Effector memory CD4-positive, alpha-beta T cell (primary cell): Measurements from ENCODE around the gene TXNDC2.

Source experiments
- DNase-seq, 3 donors: peaks; one replicate each; pipeline ENCODE4 v3.0.0-alpha.2; 2020
- H3K27ac ChIP-seq: 2 replicates; pipeline ENCODE4 v1.7.0; 2013; ENCODE audit warnings: mild to moderate bottlenecking, low read length, moderate library complexity; ENCODE audit not compliant: insufficient read depth, poor library complexity, severe bottlenecking
- H3K27me3 ChIP-seq: replicated peaks from 2 replicates; pipeline ENCODE4 v1.7.0; 2013; ENCODE audit warnings: mild to moderate bottlenecking, low read length; ENCODE audit not compliant: insufficient read depth, control insufficient read depth, poor library complexity, severe bottlenecking
- H3K36me3 ChIP-seq: 2 replicates; pipeline ENCODE4 v1.7.0; 2013; ENCODE audit warnings: mild to moderate bottlenecking, low read length, moderate library complexity; ENCODE audit not compliant: control insufficient read depth, insufficient read depth
- H3K4me1 ChIP-seq: 2 replicates; pipeline ENCODE4 v1.7.0; 2013; ENCODE audit warnings: low read length, mild to moderate bottlenecking; ENCODE audit not compliant: control insufficient read depth, insufficient read depth, poor library complexity, severe bottlenecking
- H3K4me3 ChIP-seq: 2 replicates; pipeline ENCODE4 v1.7.0; 2013; ENCODE audit warnings: low read length, low read depth, mild to moderate bottlenecking; ENCODE audit not compliant: insufficient read depth, poor library complexity, severe bottlenecking
- H3K9me3 ChIP-seq: 2 replicates; pipeline ENCODE4 v1.7.0; 2013; ENCODE audit warnings: mild to moderate bottlenecking, low read length, moderate library complexity; ENCODE audit not compliant: control insufficient read depth

Gene TXNDC2

DNA sequence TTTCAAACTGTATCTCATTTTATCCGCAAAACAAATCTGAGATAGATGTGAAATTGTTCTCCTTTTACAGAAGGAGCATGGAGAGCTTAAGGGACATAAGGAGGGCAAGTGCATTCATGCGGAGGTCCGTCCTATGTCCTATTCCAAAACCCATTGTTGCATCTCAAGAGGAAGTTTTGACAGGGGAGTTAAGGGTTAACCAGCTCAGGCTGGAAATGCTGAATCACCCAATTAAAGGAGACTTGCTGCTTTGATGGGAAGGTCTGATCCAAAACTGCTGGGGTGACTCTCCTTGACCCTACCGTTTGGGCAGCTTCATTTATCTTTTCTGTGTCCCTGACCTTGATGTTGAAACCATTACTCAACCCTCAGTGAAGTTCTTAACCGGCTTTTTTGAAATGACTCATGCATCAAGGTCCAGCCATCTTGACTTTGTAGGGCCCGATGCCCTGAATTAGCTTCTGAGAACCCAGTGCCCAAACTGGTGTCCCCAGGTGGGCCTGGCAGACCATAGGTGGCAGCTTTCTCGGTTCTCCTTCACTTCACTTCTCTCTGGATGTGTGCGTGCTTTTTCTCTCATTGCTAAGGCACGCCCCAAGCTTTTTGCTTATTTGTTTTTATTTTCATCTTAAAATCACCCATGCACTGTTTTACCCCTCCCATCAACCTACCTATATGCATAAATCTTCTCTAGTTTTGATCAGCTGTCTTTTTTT is 15.9 kb upstream of the TXNDC2 start:
- no peak overlapping the region for H3K27ac ChIP-seq
- DNase-seq: no peak

DNA sequence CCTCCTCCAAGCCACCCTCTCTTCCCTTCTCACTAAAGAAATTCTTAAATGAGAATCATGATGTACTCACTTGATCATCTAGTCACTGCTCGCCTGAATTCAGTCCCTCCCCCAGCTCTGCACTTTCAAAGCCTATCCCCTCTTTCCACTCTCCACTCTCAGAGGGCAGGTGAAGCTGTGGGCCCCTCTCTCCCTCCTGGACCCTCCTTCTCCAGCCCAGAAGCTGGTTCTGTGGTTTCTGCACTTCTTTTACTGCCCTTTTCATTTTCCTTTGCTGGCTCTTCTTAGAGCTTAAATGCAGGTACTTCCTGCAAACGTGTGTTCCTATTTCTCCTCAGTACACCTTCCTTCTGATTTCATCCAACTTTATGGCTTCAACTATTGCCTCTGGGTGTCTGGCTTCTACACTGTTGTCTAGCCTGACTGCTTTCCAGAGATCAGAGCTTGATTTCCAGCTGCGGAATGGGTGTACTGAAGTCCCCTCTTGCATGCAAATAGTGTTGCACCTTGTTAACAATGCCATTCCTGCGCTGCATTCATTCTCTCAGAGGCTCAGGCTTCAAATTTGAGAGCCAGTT is 15.3 kb upstream of the TXNDC2 start:
- DNase-seq: no peak
- H3K27me3 ChIP-seq: no peaks in the 10 kb centered on the region
- no peaks in the 10 kb centered on the region for H3K9me3 ChIP-seq
- H3K36me3 ChIP-seq: no peaks in the 10 kb centered on the region
- H3K27ac ChIP-seq: no peak overlapping the region
- no peaks in the 10 kb centered on the region for H3K4me1 ChIP-seq
- H3K4me3 ChIP-seq: no peak overlapping the region

More for the DNA sequence above, 15.9 kb upstream of the TXNDC2 start:
- no peak overlapping the region for H3K4me3 ChIP-seq
- no peaks in the 10 kb centered on the region for H3K9me3 ChIP-seq
- no peaks in the 10 kb centered on the region for H3K27me3 ChIP-seq
- H3K36me3 ChIP-seq: no peaks in the 10 kb centered on the region
- no peaks in the 10 kb centered on the region for H3K4me1 ChIP-seq

DNA sequence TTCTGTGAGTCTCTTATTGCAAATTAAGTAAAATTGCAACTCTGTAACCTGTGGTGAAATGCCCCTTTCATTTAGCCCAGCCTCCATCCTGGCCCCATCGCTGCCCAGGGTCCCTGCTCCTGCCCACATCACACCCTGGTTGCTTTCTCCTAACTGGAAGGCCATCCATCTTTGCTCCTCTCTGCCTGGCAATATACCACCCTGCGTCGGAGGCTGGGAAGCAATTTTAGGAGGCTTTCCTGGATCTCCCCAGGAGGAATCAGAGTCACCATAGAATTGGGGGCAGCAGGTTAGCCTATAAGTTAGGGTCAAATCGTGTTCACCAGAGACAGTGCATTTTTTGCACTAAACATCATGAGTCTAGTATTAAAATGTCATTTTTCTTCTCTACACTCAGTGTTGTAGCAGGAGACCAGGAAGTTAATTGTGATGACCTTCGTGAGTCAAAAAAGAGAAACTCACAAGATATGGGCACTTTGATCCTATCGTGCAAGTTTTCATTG is 14.5 kb upstream of the TXNDC2 start:
- Histone ChIP-seq H3K27me3 (no peaks in the 10 kb centered on the region), H3K9me3 (no peaks in the 10 kb centered on the region), H3K4me1 (no peaks in the 10 kb centered on the region), H3K4me3 (no peak overlapping the region), H3K36me3 (no peaks in the 10 kb centered on the region), H3K27ac (no peak overlapping the region)
- DNase-seq: no peak

DNA sequence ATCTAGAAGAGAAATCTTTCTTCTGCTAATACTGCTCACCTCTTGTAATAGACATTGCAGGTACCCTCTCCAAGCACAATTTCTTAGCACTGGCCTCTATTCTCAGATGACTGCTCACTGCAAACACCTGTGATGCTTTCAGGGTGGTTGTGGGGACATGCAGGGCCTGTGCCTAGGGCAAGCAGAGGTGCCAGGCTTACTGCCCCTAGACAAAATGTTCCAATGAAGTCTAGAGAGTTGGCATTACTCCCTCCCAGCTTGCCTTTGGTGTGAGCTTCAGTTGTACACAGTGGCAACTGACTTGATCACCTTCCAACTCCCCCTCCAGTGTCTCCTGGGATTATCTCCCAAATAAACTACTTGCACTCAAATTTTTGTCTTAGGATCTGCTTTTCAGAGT is 12.9 kb upstream of the TXNDC2 start:
- Histone ChIP-seq H3K9me3 (no peaks in the 10 kb centered on the region), H3K4me1 (no peaks in the 10 kb centered on the region), H3K36me3 (no peaks in the 10 kb centered on the region), H3K27me3 (no peaks in the 10 kb centered on the region), H3K4me3 (no peak overlapping the region), H3K27ac (no peak overlapping the region)
- DNase-seq: no peak

DNA sequence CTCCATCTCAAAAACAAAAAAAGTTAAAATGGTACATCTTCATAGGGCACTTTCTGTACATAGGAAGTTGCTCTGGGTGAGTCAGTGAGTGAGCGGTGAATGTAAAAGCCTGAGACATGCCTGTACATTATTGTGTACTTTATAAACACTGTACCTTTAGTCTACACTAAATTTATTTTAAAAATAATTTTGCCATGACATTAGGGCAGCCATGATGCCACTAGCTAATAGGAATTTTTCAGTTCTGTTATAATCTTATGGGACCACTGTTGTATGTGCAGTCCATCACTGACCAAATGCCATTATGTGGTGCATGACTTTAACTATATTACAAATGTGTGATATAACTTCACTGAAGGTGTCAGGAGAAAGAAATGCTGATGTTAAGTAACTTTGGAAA is 11.0 kb upstream of the TXNDC2 start:
- H3K9me3 ChIP-seq: no peaks in the 10 kb centered on the region
- H3K27me3 ChIP-seq: no peaks in the 10 kb centered on the region
- no peaks in the 10 kb centered on the region for H3K36me3 ChIP-seq
- no peak overlapping the region for H3K4me3 ChIP-seq
- no peak overlapping the region for H3K27ac ChIP-seq
- no peak for DNase-seq
- H3K4me1 ChIP-seq: no peaks in the 10 kb centered on the region

DNA sequence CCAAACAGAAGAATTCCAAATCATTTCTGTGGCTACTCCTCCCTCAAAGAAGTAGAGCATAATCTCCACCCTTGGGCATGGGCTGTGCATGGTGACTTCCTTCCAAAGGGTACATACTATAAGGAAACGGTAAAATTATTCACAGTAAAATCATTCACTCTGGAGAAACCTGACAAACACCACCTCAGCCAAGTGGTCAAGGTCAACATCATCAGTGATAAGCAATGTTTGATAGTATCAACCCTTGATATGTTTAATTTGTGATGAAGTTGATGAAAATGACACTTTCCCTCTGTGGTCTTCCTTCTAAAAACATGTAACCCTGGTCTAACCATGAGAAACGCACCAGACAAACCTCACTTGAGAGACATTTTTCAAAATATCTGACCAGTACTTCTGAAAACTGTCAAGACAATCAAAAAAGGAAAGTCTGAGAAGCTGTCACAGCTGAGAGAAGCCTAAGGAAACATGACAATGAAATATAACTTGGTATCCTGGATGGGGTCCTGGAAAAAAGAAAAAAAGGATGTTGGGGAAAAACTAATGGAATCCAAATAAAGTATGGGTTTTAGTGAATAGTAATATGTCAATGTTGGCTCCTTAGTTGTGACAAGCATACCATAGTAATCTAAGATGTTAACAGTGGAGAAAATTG is 9.4 kb upstream of the TXNDC2 start:
- Histone ChIP-seq H3K4me3 (no peak overlapping the region), H3K27ac (no peak overlapping the region)
- no peak for DNase-seq

DNA sequence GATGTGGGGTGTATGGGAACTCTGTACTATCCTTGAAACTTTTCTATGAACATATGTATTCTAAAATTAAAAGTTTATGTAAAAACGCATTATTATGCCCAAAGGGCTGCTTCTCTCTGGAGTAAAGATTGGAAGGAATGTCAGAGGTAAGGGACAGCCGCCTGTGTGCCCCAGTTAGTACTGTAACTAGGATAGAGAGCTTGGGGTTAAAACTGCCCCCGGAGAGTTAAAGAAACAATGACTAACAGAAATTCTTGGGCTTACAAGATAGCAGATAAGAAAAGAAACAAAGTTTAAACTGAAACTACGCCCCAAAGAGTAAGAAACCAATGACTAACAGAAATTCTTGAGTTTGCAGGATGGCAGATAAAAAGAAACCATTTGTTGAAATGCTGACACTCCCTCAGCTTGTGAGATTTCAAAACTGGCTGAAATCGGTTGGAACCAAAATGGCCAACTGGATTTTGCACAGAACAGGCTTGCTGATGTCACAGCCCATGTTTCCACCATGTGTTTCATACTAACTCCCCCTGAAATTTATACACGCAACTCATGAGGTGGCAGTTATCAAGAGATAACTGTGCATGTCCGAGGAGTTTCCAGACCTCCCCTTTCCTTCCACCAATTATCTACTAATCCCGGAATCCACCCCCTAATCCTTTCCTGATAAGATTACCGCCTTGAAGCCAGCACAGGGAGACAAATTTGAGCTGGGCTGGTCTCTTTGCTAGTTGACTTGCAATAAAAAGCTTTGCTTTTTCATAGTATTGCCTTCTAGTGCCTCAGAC is 8.7 kb upstream of the TXNDC2 start:
- no peak for DNase-seq

More for the DNA sequence above, 9.4 kb upstream of the TXNDC2 start:
- no peaks in the 10 kb centered on the region for H3K36me3 ChIP-seq
- no peaks in the 10 kb centered on the region for H3K9me3 ChIP-seq
- no peaks in the 10 kb centered on the region for H3K27me3 ChIP-seq
- H3K4me1 ChIP-seq: no peaks in the 10 kb centered on the region

DNA sequence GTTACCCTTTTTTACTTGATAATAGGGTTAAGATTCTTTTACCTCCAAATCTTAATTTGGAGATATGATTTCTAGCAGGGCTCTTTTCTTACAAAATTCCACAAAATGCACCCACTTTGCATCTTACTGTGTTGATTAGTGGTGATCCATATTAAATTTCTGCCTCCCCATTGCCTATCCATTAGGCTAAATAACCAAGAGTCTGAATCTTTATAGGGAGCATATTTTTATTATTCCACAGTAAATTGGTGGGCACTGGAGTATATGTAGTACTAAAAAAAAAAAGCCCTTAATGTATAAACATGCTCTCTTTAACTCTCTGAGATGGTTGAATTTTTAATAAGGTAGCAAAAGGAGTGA is 8.1 kb upstream of the TXNDC2 start:
- no peak overlapping the region for H3K4me3 ChIP-seq
- DNase-seq: no peak
- no peaks in the 10 kb centered on the region for H3K36me3 ChIP-seq
- no peak overlapping the region for H3K27ac ChIP-seq
- no peaks in the 10 kb centered on the region for H3K27me3 ChIP-seq
- no peaks in the 10 kb centered on the region for H3K4me1 ChIP-seq
- no peaks in the 10 kb centered on the region for H3K9me3 ChIP-seq

More for the DNA sequence above, 8.7 kb upstream of the TXNDC2 start:
- no peak overlapping the region for H3K4me3 ChIP-seq
- H3K27ac ChIP-seq: no peak overlapping the region
- no peaks in the 10 kb centered on the region for H3K36me3 ChIP-seq
- H3K4me1 ChIP-seq: no peaks in the 10 kb centered on the region
- H3K27me3 ChIP-seq: no peaks in the 10 kb centered on the region
- H3K9me3 ChIP-seq: no peaks in the 10 kb centered on the region

DNA sequence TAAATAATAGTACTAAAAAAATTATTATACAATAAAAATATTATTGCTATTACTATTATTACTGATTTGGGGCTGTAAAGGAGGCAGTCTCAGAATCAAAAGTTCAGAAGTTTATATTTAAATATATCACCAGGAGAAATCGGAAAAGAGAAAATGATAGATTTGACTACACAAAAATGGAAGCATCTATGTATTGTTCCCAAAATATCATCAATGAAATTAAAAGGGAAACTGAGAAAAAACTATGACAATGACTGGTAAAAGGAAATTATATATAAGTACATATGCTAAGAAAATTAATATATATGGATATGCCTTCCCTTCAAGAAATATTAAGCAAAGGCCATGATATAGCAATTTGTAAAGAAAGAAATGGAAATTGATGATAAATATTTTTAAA is 7.7 kb upstream of the TXNDC2 start:
- no peaks in the 10 kb centered on the region for H3K36me3 ChIP-seq
- DNase-seq: no peak
- H3K9me3 ChIP-seq: no peaks in the 10 kb centered on the region
- H3K4me3 ChIP-seq: no peak overlapping the region
- no peak overlapping the region for H3K27ac ChIP-seq
- no peaks in the 10 kb centered on the region for H3K4me1 ChIP-seq
- H3K27me3 ChIP-seq: no peaks in the 10 kb centered on the region
